ENCODE data around the gene PNPLA2.

Gene PNPLA2

DNA sequence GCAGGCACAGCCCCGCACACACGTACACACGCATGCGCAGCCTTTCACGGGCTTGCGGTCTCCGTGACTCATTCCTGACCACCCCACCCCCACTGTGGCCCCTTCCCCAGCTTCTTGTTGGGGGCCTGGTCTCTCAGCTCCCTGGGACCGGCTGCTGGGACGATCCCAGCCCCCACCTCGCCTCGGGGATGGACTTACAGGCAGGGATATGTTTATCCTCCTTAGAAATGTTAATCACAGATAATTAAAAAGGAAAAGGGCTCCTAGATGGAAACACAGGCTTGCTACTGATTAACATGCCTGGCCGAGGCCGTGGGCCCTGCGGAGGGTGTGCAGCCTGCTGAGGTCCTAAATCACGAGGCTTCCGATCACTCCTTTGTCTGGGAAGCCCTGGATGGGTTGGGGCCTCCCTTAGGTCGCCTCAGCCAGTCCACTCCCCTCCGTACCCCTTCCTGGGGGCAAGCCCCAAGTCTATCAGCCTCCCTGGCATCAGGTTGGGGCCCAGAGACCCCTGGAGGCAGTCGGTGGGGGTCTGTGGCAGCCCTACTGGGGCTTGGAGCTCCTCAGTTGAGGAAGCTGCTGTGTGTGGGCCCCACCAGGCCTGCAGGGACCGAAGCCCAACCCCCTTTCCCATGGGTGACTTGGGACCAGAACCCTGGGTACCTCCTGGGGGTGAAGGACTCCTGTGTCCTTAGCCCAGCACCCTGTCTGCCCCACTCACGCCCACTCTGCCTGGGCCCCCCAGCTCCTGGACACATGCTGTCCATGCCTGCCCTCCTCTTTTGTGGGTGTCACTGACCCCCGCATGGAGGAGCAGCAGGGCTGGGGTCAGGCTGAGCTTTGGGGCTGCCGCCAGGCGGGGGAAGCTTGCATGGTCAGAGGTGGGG, 44.6 kb downstream of the PNPLA2 start:
- TF ChIP-seq OSR1 (CRISPR knock-in tag; IDR thresholded peaks at IDR 0.05) (no peak), TOX (CRISPR knock-in tag; IDR thresholded peaks at IDR 0.05; ENCODE audit: borderline replicate concordance) (no peak), CSDC2 (CRISPR knock-in tag; IDR thresholded peaks at IDR 0.05) (no peak)
- TF ChIP-seq, protein P1, sequence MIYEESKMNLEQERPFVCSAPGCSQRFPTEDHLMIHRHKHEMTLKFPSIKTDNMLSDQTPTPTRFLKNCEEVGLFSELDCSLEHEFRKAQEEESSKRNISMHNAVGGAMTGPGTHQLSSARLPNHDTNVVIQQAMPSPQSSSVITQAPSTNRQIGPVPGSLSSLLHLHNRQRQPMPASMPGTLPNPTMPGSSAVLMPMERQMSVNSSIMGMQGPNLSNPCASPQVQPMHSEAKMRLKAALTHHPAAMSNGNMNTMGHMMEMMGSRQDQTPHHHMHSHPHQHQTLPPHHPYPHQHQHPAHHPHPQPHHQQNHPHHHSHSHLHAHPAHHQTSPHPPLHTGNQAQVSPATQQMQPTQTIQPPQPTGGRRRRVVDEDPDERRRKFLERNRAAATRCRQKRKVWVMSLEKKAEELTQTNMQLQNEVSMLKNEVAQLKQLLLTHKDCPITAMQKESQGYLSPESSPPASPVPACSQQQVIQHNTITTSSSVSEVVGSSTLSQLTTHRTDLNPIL (CRISPR knock-in tag; IDR thresholded peaks at IDR 0.05; ENCODE audit: low read depth): no peak
- ATAC-seq: no peak

DNA sequence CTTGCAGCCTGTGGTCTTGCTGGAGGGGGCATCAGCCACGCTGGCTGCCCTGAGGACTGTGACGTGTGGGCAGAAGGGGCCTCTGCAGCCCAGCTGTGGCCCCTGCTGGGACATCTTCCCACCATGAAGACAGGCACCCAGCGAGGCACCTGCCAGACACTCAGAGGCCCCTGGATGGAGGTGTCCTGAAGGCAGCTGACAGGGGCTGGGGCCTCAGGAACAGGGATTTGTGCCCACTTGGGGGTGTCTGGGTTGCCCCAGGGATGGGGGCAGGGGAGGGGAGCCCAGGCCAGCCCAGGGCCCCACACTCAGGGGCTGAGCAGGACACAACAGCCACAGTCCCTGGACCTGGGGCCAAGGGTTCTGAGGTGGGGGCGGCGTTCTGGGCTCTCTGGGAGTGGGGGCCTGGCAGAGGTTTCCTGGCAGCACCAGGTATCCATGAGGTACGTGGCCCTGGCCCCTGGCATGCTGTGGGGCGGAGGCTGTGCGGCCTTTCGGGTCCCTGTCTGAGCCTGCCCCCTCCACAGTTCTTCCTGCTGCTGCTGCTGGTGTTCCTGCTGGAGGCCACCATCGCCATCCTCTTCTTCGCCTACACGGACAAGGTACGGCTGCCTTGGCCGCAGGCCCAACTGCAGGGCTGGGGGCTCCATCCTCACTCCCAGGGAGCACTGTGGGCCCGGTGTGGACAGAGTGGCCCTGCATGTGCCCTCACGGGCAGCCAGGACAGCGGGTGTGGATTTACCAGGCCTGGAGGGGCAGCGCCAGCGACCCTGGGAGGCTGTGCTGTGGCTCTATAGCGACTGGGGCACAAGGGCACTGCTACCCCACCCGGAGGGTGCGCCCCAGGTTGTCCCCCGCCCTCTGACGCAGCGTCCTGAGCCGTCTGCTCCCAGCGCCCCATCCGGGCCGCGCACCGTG, 45.5 kb downstream of the PNPLA2 start:
- TF ChIP-seq ESRRG (CRISPR knock-in tag; IDR thresholded peaks at IDR 0.05) (no peak), ZFP30 (CRISPR knock-in tag; IDR thresholded peaks at IDR 0.05) (no peak), OSR1 (CRISPR knock-in tag; IDR thresholded peaks at IDR 0.05) (no peak)
- TF ChIP-seq, protein P2, sequence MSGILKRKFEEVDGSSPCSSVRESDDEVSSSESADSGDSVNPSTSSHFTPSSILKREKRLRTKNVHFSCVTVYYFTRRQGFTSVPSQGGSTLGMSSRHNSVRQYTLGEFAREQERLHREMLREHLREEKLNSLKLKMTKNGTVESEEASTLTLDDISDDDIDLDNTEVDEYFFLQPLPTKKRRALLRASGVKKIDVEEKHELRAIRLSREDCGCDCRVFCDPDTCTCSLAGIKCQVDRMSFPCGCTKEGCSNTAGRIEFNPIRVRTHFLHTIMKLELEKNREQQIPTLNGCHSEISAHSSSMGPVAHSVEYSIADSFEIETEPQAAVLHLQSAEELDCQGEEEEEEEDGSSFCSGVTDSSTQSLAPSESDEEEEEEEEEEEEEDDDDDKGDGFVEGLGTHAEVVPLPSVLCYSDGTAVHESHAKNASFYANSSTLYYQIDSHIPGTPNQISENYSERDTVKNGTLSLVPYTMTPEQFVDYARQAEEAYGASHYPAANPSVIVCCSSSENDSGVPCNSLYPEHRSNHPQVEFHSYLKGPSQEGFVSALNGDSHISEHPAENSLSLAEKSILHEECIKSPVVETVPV (CRISPR knock-in tag; IDR thresholded peaks at IDR 0.05): no peak
- ATAC-seq: no peak

DNA sequence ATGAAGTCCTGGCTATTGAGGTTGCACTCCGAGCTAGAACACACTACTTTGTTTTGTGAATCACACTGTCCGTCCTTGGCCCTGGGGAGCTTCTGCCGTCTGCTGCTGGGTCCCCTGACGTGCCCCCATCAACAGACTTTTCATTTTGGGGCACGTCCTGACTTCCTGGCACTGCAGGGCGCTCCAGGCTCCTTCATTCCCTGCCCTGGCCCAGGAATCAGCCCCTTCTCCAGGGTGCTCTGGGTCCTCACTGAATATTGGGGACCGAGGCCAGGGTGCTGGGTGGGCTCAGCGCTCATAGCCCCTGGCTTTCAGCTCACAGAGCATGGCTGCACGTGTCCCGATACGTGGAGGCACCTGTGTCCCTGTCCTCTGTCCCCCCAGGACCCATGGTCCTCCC, 46.2 kb downstream of the PNPLA2 start:
- TF ChIP-seq, protein P1 (CRISPR knock-in tag; IDR thresholded peaks at IDR 0.05; ENCODE audit: low read depth): no peak
- TF ChIP-seq ZNF8 (CRISPR knock-in tag; IDR thresholded peaks at IDR 0.05) (no peak), ZNF70 (CRISPR knock-in tag; IDR thresholded peaks at IDR 0.05) (no peak), RARB (CRISPR knock-in tag; IDR thresholded peaks at IDR 0.05) (no peak), SNAI2 (CRISPR knock-in tag; IDR thresholded peaks at IDR 0.05) (no peak), OSR1 (CRISPR knock-in tag; IDR thresholded peaks at IDR 0.05) (no peak), CSDC2 (CRISPR knock-in tag; IDR thresholded peaks at IDR 0.05) (no peak), TOX (CRISPR knock-in tag; IDR thresholded peaks at IDR 0.05; ENCODE audit: borderline replicate concordance) (no peak), ZNF565 (CRISPR knock-in tag; conservative IDR thresholded peaks at IDR 0.05; ENCODE audit: low read depth) (no peak), TCF4 (CRISPR knock-in tag; IDR thresholded peaks at IDR 0.05; ENCODE audit: borderline replicate concordance) (no peak), ZFP3 (CRISPR knock-in tag; IDR thresholded peaks at IDR 0.05) (no peak), ISL1 (CRISPR knock-in tag; IDR thresholded peaks at IDR 0.05) (no peak), ARNTL (CRISPR knock-in tag; IDR thresholded peaks at IDR 0.05; ENCODE audit: borderline replicate concordance, low read depth) (no peak)
- TF ChIP-seq, protein P3, sequence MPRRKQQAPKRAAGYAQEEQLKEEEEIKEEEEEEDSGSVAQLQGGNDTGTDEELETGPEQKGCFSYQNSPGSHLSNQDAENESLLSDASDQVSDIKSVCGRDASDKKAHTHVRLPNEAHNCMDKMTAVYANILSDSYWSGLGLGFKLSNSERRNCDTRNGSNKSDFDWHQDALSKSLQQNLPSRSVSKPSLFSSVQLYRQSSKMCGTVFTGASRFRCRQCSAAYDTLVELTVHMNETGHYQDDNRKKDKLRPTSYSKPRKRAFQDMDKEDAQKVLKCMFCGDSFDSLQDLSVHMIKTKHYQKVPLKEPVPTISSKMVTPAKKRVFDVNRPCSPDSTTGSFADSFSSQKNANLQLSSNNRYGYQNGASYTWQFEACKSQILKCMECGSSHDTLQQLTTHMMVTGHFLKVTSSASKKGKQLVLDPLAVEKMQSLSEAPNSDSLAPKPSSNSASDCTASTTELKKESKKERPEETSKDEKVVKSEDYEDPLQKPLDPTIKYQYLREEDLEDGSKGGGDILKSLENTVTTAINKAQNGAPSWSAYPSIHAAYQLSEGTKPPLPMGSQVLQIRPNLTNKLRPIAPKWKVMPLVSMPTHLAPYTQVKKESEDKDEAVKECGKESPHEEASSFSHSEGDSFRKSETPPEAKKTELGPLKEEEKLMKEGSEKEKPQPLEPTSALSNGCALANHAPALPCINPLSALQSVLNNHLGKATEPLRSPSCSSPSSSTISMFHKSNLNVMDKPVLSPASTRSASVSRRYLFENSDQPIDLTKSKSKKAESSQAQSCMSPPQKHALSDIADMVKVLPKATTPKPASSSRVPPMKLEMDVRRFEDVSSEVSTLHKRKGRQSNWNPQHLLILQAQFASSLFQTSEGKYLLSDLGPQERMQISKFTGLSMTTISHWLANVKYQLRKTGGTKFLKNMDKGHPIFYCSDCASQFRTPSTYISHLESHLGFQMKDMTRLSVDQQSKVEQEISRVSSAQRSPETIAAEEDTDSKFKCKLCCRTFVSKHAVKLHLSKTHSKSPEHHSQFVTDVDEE (CRISPR knock-in tag; IDR thresholded peaks at IDR 0.05): no peak
- TF ChIP-seq, protein P4, sequence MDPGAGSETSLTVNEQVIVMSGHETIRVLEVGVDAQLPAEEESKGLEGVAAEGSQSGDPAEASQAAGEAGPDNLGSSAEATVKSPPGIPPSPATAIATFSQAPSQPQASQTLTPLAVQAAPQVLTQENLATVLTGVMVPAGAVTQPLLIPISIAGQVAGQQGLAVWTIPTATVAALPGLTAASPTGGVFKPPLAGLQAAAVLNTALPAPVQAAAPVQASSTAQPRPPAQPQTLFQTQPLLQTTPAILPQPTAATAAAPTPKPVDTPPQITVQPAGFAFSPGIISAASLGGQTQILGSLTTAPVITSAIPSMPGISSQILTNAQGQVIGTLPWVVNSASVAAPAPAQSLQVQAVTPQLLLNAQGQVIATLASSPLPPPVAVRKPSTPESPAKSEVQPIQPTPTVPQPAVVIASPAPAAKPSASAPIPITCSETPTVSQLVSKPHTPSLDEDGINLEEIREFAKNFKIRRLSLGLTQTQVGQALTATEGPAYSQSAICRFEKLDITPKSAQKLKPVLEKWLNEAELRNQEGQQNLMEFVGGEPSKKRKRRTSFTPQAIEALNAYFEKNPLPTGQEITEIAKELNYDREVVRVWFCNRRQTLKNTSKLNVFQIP (CRISPR knock-in tag; IDR thresholded peaks at IDR 0.05; ENCODE audit: borderline replicate concordance, low read depth): no peak
- TF ChIP-seq, protein P2 (CRISPR knock-in tag; IDR thresholded peaks at IDR 0.05): no peak
- TF ChIP-seq, protein P5, sequence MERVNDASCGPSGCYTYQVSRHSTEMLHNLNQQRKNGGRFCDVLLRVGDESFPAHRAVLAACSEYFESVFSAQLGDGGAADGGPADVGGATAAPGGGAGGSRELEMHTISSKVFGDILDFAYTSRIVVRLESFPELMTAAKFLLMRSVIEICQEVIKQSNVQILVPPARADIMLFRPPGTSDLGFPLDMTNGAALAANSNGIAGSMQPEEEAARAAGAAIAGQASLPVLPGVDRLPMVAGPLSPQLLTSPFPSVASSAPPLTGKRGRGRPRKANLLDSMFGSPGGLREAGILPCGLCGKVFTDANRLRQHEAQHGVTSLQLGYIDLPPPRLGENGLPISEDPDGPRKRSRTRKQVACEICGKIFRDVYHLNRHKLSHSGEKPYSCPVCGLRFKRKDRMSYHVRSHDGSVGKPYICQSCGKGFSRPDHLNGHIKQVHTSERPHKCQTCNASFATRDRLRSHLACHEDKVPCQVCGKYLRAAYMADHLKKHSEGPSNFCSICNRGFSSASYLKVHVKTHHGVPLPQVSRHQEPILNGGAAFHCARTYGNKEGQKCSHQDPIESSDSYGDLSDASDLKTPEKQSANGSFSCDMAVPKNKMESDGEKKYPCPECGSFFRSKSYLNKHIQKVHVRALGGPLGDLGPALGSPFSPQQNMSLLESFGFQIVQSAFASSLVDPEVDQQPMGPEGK (CRISPR knock-in tag; IDR thresholded peaks at IDR 0.05; ENCODE audit: borderline replicate concordance): no peak
- no peak for ATAC-seq
